ENCODE measurements around the gene DAZAP2. TPM values are rescaled to one million over a fixed set of nuclear protein-coding genes. Genes with fewer than 3 reads are reported as not detected.

The DAZAP2 gene, protein sequence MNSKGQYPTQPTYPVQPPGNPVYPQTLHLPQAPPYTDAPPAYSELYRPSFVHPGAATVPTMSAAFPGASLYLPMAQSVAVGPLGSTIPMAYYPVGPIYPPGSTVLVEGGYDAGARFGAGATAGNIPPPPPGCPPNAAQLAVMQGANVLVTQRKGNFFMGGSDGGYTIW
- total RNA-seq (100 to 1,000 TPM; 301 to 314 TPM), polyA plus RNA-seq (1,000 to 10,000 TPM; 1,276 to 1,317 (median 1,313) TPM), total RNA-seq (170 to 327 (median 281) reads per million in 6 experiments)

DNA sequence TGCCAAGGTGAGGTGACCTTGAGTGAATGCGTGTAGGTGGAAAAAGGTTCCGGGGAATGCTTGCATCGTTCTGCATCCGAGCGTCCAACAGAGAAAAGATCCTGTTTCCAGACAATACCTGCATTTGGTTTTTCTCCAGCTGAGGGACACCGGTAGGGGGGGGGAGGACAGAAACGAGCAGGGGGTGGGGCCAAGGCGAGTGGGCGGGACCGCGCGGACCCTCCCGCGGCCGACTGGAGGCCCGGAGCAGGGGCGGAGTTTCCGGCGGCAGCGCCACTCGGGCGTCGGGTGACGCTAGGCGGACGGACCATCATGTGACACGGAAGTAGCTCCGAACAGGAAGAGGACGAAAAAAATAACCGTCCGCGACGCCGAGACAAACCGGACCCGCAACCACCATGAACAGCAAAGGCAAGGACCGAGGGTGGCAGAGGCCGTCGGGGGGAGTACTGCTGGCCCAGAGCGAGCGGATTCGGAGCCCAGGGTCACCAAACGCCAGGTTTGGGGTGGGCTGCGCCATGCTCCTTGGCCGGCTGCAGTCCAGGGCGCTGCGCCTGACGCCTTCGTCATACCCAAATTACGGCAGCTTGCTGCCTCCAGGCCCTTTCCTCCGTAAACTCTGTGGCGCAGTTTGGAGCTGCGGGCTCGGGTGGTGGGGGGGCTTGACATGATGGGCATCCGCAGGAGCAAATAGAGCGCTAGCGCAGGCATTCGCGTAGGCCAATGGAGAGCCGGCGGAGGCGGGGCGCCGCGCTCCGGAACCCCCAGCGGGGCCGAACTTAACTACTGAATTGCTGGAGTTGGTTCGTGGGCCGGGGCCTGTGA is at the start of gene DAZAP2:
Gene DAZAP2, plus strand, starts transcription at position 317 of the 825 bp plus-strand sequence. Its CDS starts 82 bp downstream, at position 399.
- Mint-ChIP-seq H3K4me1 (peaks cover 27 to 49% (median 42%) of the 10 kb centered on the region in 4 donors), H3K36me3 (peaks cover 4 to 38% (median 19%) of the 10 kb centered on the region in 3 donors), H3K27me3 (no peaks in the 10 kb centered on the region), H3K9me3 (no peaks in the 10 kb centered on the region), H3K4me3 (peak within 1 kb of the TSS; percentile 91 to 99 (median 94)), H3K27ac (peak within 1 kb of the TSS; percentile 97 to 100 (median 99))
- ATAC-seq (peak; percentile 89 to 90), DNase-seq (peak; percentile 91 to 97 (median 94))
- POLR2A ChIA-PET, result interaction anchor here (0.6 to 10.9 kb wide), 28 partner anchors 9 to 1127 kb away, joined by 3 to 204 read pairs (median 6); partner anchors contain the start of genes ATF1, BIN2, COX14 and CSRNP2

DNA sequence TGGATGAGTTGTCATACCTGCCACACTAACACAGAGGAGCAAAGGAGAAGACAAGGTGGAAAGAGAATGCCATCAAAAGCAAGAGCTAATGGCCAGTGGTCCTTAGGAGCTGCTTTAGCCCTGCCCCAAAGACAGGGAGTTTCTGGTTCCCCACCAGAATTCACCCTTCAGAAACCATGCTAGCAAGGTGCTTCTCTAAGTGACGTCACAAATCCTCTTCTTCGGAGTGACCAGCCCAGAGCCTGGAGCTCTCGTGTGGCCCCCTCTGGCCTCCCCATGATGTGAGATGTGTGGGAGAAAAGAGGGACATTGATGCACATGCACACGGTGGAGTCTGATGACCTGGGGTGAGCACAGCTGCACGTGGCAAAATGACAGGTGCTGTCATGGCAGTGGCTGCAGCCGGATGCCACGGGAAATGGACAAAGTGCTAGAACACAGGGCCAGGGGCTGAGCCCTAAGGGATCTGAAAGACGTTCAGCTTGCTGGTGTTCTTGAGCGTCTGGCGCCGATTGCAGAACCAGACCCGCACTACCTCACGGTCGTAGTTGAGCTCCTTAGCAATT is 48.8 kb upstream of the DAZAP2 start:
- POLR2A ChIA-PET, result interaction anchor here (0.6 kb wide), 1 partner anchor 400 kb away, joined by 6 read pairs; no protein-coding TSS in a partner anchor
- no peak for DNase-seq
- no peak for ATAC-seq
- H3K27me3 Mint-ChIP-seq, result no peaks in the 10 kb centered on the region
- no peaks in the 10 kb centered on the region for H3K9me3 Mint-ChIP-seq
- no peak overlapping the region for H3K4me3 Mint-ChIP-seq
- H3K27ac Mint-ChIP-seq, result no peak overlapping the region
- peaks cover 0 to 25% (median 18%) of the 10 kb centered on the region in 3 donors for H3K36me3 Mint-ChIP-seq
- H3K4me1 Mint-ChIP-seq, result peaks cover 0 to 7% (median 2%) of the 10 kb centered on the region in 4 donors

DNA sequence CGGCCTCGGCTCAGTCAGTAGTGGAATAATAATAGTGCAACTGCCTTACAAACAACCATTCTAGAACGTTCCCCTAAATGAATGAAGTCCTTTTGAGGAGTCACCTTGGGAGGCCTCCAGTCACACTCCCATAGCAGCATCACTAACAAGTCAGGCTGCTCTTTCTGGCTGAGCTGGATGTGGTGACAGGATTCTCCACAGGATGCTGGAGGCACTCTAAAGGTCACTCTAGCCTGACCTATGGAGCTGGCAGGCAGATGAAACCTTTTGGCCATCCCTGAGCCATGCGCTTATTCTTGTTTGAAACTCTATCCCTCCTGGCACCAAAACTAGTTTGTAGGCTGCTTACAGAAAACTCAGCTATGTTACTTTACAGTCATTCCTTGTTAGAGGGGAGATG is 47.8 kb upstream of the DAZAP2 start:
- POLR2A ChIA-PET, result interaction anchor here (0.6 kb wide), 2 partner anchors 401 to 677 kb away, joined by 3 to 6 read pairs; no protein-coding TSS in a partner anchor
- no peaks in the 10 kb centered on the region for H3K9me3 Mint-ChIP-seq
- H3K4me1 Mint-ChIP-seq, result peaks cover 0 to 7% (median 1%) of the 10 kb centered on the region in 4 donors
- no peak overlapping the region for H3K4me3 Mint-ChIP-seq
- no peak overlapping the region for H3K27ac Mint-ChIP-seq
- H3K36me3 Mint-ChIP-seq, result peaks cover 0 to 25% (median 18%) of the 10 kb centered on the region in 3 donors
- DNase-seq, result no peak
- no peaks in the 10 kb centered on the region for H3K27me3 Mint-ChIP-seq
- ATAC-seq, result no peak

DNA sequence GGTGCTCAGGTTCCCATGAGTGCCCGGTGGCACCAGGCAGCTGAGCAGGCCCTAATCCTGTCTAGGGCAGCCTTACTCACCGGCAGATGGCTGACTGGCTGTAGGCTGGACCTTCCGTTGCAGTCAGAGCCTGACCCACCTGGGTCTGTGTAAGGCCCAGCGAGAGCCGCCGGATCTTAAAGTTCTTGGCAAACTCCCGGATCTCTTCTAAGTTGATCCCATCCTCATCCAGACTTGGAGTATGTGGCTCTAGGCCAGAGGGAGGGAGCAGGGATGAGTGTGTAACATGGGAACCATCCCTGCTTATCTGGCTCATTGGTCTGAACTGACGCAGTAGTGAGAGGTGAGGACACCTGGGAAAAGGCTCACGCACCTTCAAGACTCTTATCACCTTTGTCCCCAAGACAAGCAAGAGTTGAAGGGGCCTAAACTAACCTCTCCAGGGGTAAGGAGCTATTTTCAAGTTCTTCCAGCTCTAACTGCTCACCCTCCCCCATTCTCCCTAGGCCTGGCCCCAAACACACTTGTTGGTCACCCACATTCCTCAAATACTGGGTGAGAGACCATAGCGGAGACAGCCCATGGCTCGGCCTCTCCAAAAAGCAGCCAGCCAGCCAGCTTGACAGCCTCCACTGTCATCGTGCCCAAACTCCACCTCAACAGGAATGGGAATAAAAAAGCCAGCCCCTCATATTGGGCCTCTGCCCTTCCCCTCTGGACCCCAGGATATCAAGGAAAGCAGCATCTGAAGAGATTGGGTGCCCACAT is 46.9 kb upstream of the DAZAP2 start:
- peaks cover 0 to 7% (median 1%) of the 10 kb centered on the region in 4 donors for H3K4me1 Mint-ChIP-seq
- ATAC-seq (no peak), DNase-seq (no peak)
- H3K36me3 Mint-ChIP-seq, result peaks cover 0 to 25% (median 19%) of the 10 kb centered on the region in 3 donors
- POLR2A ChIA-PET, result interaction anchor here (0.6 kb wide), 1 partner anchor 678 kb away, joined by 3 read pairs; no protein-coding TSS in a partner anchor
- H3K27ac Mint-ChIP-seq, result no peak overlapping the region
- H3K9me3 Mint-ChIP-seq, result no peaks in the 10 kb centered on the region
- H3K4me3 Mint-ChIP-seq, result no peak overlapping the region
- H3K27me3 Mint-ChIP-seq, result no peaks in the 10 kb centered on the region

DNA sequence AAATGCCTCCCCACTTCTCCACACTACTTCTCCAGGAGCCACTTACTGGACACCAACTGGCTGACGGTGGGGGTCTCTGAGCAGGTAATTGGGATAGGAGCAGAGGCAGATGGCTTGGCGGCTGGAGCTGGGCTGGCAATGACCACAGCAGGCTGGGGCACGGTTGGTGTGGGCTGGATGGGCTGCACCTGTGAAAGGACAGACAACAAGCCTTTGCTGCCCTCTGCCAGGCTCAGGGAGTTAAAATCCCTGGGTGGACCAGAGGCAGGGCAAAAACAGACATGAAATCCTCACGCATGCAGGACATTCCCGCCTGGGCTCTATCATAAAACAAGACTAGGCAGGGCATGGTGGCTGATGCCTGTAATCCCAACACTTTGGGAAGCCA is 46.3 kb upstream of the DAZAP2 start:
- Mint-ChIP-seq H3K4me1 (peaks cover 0 to 2% (median 0%) of the 10 kb centered on the region in 4 donors), H3K4me3 (no peak overlapping the region), H3K36me3 (peaks cover 0 to 25% (median 20%) of the 10 kb centered on the region in 3 donors), H3K27ac (no peak overlapping the region), H3K27me3 (no peaks in the 10 kb centered on the region), H3K9me3 (no peaks in the 10 kb centered on the region)
- POLR2A ChIA-PET, result no interaction called here
- no peak for ATAC-seq
- DNase-seq, result no peak

DNA sequence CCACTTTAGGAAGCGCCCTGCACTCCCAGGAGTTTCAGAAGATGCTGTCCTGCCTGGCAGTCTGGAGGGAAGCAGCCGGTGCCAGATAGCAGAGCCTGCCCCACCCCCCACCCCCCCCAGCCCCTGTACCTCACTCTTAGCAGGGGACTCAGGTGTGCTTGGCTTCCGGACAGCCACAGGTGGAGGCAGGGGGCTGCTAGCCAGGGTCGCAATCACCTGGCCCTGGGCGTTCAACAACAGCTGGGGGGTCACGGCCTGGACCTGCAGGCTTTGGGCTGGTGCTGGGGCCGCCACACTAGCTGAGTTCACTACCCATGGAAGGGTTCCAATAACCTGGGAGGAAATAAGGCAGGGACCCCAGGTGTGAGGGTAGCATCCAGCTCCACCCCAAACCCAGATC is 42.8 kb upstream of the DAZAP2 start:
- POLR2A ChIA-PET, result interaction anchor here (0.6 kb wide), 1 partner anchor 49 kb away, joined by 6 read pairs; no protein-coding TSS in a partner anchor
- ATAC-seq, result no peak

DNA sequence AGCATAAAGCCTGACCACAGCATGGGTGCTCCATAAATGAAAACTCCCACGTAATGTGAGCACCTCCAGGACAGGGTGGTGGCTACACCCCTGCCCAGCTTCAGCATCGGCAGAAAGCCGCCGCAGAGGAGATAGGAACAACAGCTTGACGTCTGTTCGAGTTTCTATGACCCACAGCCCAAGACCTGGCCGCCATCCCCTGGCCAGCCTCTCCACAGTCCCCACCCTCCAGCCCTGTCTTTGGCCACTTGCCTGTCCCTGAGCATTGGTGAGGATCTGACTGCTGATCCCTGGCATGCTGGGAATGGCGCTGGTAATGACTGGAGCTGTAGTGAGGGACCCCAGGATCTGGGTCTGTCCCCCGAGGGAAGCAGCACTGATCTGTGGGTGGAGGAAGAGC is 42.1 kb upstream of the DAZAP2 start:
- H3K27ac Mint-ChIP-seq, result peak overlapping the region in 1 of 10 donors; percentile 37
- no peak for ATAC-seq
- no peaks in the 10 kb centered on the region for H3K27me3 Mint-ChIP-seq
- H3K4me3 Mint-ChIP-seq, result no peak overlapping the region
- no peak for DNase-seq
- H3K4me1 Mint-ChIP-seq, result no peaks in the 10 kb centered on the region
- POLR2A ChIA-PET, result no interaction called here
- peaks cover 0 to 12% (median 9%) of the 10 kb centered on the region in 3 donors for H3K36me3 Mint-ChIP-seq
- no peaks in the 10 kb centered on the region for H3K9me3 Mint-ChIP-seq

More for the DNA sequence above, 42.8 kb upstream of the DAZAP2 start:
- H3K36me3 Mint-ChIP-seq, result peaks cover 0 to 15% (median 15%) of the 10 kb centered on the region in 3 donors
- H3K4me1 Mint-ChIP-seq, result no peaks in the 10 kb centered on the region
- H3K9me3 Mint-ChIP-seq, result no peaks in the 10 kb centered on the region
- H3K4me3 Mint-ChIP-seq, result no peak overlapping the region
- H3K27ac Mint-ChIP-seq, result no peak overlapping the region
- DNase-seq, result no peak
- H3K27me3 Mint-ChIP-seq, result no peaks in the 10 kb centered on the region

DNA sequence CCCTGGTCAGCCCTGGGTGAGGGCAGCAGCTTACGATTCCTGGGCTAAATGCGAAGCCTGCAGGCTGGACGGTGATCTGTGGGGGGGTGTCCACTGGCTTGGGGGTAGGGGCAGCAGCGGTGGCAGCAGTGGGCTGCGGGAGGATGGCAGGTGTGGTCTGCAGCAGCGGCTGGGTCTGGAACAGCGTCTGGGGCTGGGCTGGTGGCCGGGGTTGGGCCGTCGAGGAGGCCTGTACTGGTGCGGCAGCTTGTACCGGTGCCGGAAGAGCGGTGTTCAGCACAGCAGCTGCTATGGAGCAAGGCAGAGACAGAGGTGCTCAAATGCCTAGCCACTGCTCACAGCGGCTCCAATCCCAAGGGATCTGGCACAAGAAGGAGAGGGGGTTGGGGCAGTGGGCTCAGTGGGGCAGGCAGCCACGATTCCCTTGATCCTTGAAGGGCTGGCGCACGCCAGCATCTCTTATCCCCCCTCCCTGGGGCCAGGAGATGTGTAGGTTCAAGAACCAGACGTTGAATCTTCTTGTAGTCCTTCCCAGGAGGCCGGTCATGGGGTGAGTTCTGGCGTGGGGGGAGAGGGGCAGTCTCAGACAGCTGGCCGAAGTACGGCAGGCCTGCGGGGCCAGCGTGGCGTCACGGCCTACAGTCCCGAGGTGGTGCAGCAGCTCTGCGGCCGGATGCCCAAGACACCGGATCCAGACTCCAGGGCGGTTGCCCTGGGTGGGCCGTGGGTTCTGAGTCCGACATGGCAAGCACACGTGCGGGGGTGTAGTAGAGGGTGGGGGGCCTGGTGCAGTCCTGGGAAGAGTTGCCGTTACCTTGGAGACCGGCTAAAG is 40.7 kb upstream of the DAZAP2 start:
- Mint-ChIP-seq H3K36me3 (peaks cover 0 to 6% (median 2%) of the 10 kb centered on the region in 3 donors), H3K4me3 (no peak overlapping the region), H3K27ac (no peak overlapping the region), H3K9me3 (no peaks in the 10 kb centered on the region), H3K27me3 (no peaks in the 10 kb centered on the region), H3K4me1 (no peaks in the 10 kb centered on the region)
- DNase-seq, result no peak
- ATAC-seq, result no peak
- POLR2A ChIA-PET, result no interaction called here

DNA sequence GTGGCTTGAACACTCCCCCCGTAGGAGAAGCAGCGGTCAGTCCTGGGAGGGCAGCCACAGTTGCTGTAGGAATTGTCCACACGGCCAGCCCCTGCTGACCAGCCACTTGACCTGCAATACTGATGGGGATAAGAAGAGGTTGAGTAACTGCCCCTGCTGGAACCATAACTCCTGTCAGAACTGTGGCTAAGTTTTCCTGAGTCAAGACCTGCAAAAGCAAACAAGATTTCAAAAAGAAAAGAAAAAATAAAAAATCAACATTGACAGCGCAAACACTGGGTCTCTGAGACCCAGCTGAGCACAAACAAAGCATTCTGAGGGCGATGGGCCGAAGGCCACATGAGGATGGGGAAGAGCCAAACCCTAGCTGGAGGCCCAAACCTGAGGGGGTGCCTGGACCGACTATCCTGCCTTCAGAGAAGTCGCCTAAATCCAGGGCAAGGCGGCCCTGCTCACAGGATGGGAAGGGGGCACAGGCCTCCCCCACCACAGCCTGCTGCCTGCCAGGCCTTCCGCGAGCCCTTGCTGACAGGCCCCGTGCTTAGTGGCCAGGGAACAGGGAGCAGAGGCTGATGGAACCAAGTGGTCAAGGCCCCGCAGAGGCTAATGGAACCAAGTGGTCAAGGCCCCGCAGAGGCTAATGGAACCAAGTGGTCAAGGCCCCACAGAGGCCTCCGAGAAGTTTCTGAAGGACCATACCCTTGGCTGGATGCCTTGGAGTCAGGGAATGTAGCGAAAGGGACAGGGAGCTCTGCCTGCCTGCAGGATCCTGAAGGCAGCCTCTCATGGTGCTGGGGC is 39.9 kb upstream of the DAZAP2 start:
- Mint-ChIP-seq H3K27ac (peak overlapping the region in 2 of 10 donors; percentile 6 to 13), H3K9me3 (no peaks in the 10 kb centered on the region), H3K4me3 (no peak overlapping the region), H3K4me1 (no peaks in the 10 kb centered on the region), H3K36me3 (peaks cover 0 to 4% (median 2%) of the 10 kb centered on the region in 3 donors), H3K27me3 (no peaks in the 10 kb centered on the region)
- ATAC-seq, result no peak
- DNase-seq, result peak in 1 of 10 donors; percentile 14
- POLR2A ChIA-PET, result interaction anchor here (0.7 kb wide), 2 partner anchors 19 to 96 kb away, joined by 3 read pairs; no protein-coding TSS in a partner anchor

DNA sequence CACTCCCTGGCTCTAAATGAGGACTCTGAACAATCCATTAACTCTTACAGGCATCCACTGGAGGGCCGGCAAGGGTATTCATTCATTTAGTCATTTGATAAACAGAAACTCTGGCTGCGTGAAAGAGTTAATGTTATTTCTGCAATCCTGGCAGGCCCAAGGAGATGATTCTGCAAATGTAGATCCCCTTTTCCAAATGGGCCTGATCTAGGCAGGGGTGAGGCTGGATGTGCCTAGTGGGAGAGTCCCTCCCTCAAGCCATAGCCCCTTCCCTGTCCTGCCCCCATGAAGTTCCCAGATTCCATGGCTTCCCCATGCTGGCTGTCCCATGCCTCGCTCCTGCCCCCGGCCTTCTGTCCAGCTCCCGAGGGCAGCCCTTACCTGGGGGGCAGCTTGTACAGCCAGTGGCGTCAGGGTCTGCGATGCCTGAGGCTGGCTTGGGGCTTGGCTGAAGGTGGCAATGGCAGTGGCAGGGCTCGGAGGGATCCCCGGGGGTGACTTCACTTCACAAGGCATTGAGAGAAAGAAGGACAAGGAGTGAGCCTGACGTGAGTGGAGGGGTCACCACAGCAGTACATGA is 39.2 kb upstream of the DAZAP2 start:
- POLR2A ChIA-PET, result interaction anchor here (0.6 to 0.7 kb wide), 2 partner anchors 20 to 28 kb away, joined by 3 to 4 read pairs; no protein-coding TSS in a partner anchor
- no peak for ATAC-seq
- peak overlapping the region in 2 of 10 donors; percentile 43 to 71 for H3K27ac Mint-ChIP-seq
- H3K9me3 Mint-ChIP-seq, result no peaks in the 10 kb centered on the region
- no peaks in the 10 kb centered on the region for H3K27me3 Mint-ChIP-seq
- H3K4me3 Mint-ChIP-seq, result no peak overlapping the region
- no peaks in the 10 kb centered on the region for H3K4me1 Mint-ChIP-seq
- DNase-seq, result no peak
- peaks cover 0 to 4% (median 2%) of the 10 kb centered on the region in 3 donors for H3K36me3 Mint-ChIP-seq

Data from naive thymus-derived CD8-positive, alpha-beta T cell (primary cell).